Osteocyte (in vitro differentiated cells): ENCODE measurements around the gene GRB10. TPM values are rescaled to one million over a fixed set of nuclear protein-coding genes. Genes with fewer than 3 reads are reported as not detected.
A peak's percentile ranks its signal among the peaks of the same experiment; 100 is the strongest.

Experiments used
- DNase-seq: peaks from one replicate; pipeline ENCODE4 v3.0.0; 2021; ENCODE audit warnings: mixed read lengths; ENCODE audit not compliant: unreplicated experiment; ENCODE audit errors: extremely low spot score
- H3K27ac Mint-ChIP-seq: one replicate; pipeline ENCODE4 v1.8.0; 2021; ENCODE audit warnings: mild to moderate bottlenecking, mixed read lengths; ENCODE audit not compliant: unreplicated experiment
- H3K27me3 Mint-ChIP-seq: one replicate; pipeline ENCODE4 v1.8.0; 2021; ENCODE audit warnings: mixed read lengths; ENCODE audit not compliant: unreplicated experiment
- H3K36me3 Mint-ChIP-seq: one replicate; pipeline ENCODE4 v1.8.0; 2021; ENCODE audit warnings: mixed read lengths; ENCODE audit not compliant: unreplicated experiment
- H3K4me1 Mint-ChIP-seq: one replicate; pipeline ENCODE4 v1.8.0; 2021; ENCODE audit warnings: mixed read lengths; ENCODE audit not compliant: unreplicated experiment
- H3K4me3 Mint-ChIP-seq: one replicate; pipeline ENCODE4 v1.8.0; 2021; ENCODE audit warnings: mild to moderate bottlenecking, moderate library complexity, mixed read lengths; ENCODE audit not compliant: unreplicated experiment
- H3K9me3 Mint-ChIP-seq: one replicate; pipeline ENCODE4 v1.8.0; 2021; ENCODE audit warnings: mixed read lengths; ENCODE audit not compliant: unreplicated experiment
- CTCF ChIP-seq: fragments of 200-600 bp; sonication (generic); IDR thresholded peaks from 2 replicates; pipeline ENCODE4 v1.5.0; 2021; ENCODE audit warnings: antibody characterized with exemption, mild to moderate bottlenecking, moderate library complexity
- total RNA-seq: library from RNA; stranded (reverse); gene quantifications from 2 replicates; pipeline ENCODE4 v1.2.1, GENCODE V29; 2021

Gene GRB10
- total RNA-seq, 1 donor from 2014 or later, result 51.3 TPM

- DNase-seq, result no peak
- no peak for TF ChIP-seq CTCF
- peaks cover 27% of the 10 kb centered on the region for H3K36me3 Mint-ChIP-seq
- no peaks in the 10 kb centered on the region for H3K9me3 Mint-ChIP-seq
- no peak overlapping the region for H3K4me3 Mint-ChIP-seq
- no peaks in the 10 kb centered on the region for H3K27me3 Mint-ChIP-seq
- no peak overlapping the region for H3K27ac Mint-ChIP-seq
- peaks cover 24% of the 10 kb centered on the region for H3K4me1 Mint-ChIP-seq
Observed at GRCh38 chr7:50657912-50658311, 124.8 kb downstream of the GRB10 start.

GRCh38 chr7:50657341-50657873 is 125.3 kb downstream of the GRB10 start:
- no peak for DNase-seq
- peak; percentile 36 for TF ChIP-seq CTCF
- no peaks in the 10 kb centered on the region for H3K9me3 Mint-ChIP-seq
- H3K36me3 Mint-ChIP-seq, result peaks cover 23% of the 10 kb centered on the region
- H3K27ac Mint-ChIP-seq, result peak overlapping the region; percentile 12
- no peak overlapping the region for H3K4me3 Mint-ChIP-seq
- H3K27me3 Mint-ChIP-seq, result no peaks in the 10 kb centered on the region
- peaks cover 28% of the 10 kb centered on the region for H3K4me1 Mint-ChIP-seq

GRCh38 chr7:50656141-50656895 is 126.4 kb downstream of the GRB10 start:
- no peaks in the 10 kb centered on the region for H3K9me3 Mint-ChIP-seq
- H3K27ac Mint-ChIP-seq, result no peak overlapping the region
- H3K4me1 Mint-ChIP-seq, result peaks cover 28% of the 10 kb centered on the region
- no peak overlapping the region for H3K4me3 Mint-ChIP-seq
- peaks cover 21% of the 10 kb centered on the region for H3K36me3 Mint-ChIP-seq
- DNase-seq, result peak; percentile 76
- no peaks in the 10 kb centered on the region for H3K27me3 Mint-ChIP-seq
- no peak for TF ChIP-seq CTCF

- Mint-ChIP-seq H3K4me1 (peaks cover 28% of the 10 kb centered on the region), H3K36me3 (peaks cover 17% of the 10 kb centered on the region), H3K9me3 (no peaks in the 10 kb centered on the region), H3K4me3 (no peak overlapping the region), H3K27ac (no peak overlapping the region), H3K27me3 (no peaks in the 10 kb centered on the region)
- no peak for TF ChIP-seq CTCF
- DNase-seq, result no peak
Observed at GRCh38 chr7:50655490-50655889, 127.2 kb downstream of the GRB10 start.

GRCh38 chr7:50655020-50655419 is 127.7 kb downstream of the GRB10 start:
- H3K27me3 Mint-ChIP-seq, result no peaks in the 10 kb centered on the region
- peaks cover 15% of the 10 kb centered on the region for H3K36me3 Mint-ChIP-seq
- no peaks in the 10 kb centered on the region for H3K9me3 Mint-ChIP-seq
- no peak for DNase-seq
- H3K27ac Mint-ChIP-seq, result no peak overlapping the region
- no peak overlapping the region for H3K4me3 Mint-ChIP-seq
- peaks cover 28% of the 10 kb centered on the region for H3K4me1 Mint-ChIP-seq
- TF ChIP-seq CTCF, result no peak
